HepG2 (cell line): ENCODE data around the gene ZNF800.

Experiments
- POLR2AphosphoS2 ChIP-seq: IDR thresholded peaks from 2 replicates; pipeline ENCODE4 v1.6.1; 2011; ENCODE audit warnings: low read depth, low read length, improper control_type of control experiment
- ZNF318 ChIP-seq: sonication (generic); formaldehyde crosslinking; IDR thresholded peaks from 2 replicates; pipeline ENCODE4 v1.4.0; 2020; ENCODE audit warnings: mild to moderate bottlenecking, missing genetic modification reagents

DNA sequence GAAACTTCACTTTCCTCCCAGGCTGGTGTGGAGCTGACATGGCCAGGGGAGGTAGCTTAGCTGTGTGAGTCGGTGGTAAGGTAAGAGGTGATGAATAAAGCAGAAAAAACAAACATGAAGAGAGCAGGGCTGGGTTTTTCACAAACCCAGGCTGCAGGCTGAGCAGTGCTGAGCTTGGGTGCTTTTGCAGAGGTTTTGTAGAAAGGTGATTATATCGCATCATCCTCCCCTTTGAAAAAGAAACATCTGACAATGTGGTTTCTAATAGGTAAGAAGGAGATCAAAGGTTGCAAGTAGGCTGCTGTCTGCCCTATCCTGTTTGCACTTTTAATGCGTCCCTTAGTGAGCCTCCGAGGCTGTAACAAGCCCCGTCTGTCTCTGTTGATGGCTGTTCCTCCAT lies 70.2 kb downstream of the ZNF800 start:
- TF ChIP-seq ZNF318 (CRISPR knock-in tag) (no peak), POLR2AphosphoS2 (no peak)
